Measurements from ENCODE around the gene ZNF618. TPM values are rescaled to one million over a fixed set of nuclear protein-coding genes. Genes with fewer than 3 reads are reported as not detected.

ZNF618 gene
- total and polyA plus RNA-seq, 2 experiments from 2014 or later, result 10.2 to 14.0 TPM

DNA sequence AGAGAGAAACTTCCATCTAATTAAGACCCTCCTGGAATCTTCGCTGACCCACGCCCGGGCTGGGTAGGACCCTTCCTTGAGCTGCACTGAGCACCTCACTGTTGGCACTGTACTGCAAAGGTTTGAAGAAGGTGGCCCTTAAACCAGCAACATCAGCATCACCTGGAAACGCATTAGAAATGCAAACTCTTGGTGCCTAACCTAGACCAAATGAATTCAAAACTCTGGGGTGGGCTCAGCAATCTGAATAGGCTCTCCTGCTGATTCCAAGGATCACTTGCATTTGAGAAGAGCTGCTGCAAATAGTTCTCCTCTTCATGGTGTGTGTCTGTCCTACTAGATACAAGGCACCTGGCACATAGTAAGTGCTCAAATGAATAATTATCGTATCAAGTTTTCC is 2.7 kb upstream of the ZNF618 start:
- H3K4me2 ChIP-seq, result no peak overlapping the region

DNA sequence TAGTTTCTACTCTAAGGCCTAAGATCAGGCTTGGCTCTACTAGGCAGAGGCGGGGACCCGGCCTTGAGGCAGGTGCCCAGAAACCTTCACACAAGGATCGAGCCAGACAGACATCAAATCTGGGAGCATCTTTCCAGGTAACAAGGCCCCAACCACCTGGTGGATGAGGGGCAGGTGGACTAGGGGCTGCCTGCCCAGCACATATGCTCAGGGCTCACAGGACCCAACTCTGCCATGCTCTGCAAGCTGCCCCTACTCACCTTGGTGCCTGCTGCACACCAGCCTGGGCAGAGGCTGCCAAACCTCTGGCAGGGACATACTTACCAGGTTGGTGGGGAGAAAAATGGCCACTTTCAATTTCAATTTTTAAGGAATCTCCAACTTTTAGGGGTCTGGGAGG is 2.2 kb upstream of the ZNF618 start:
- Histone ChIP-seq H2AFZ (no peak overlapping the region), H3K4me3 (no peak overlapping the region), H3K79me2 (peaks cover 21% of the 10 kb centered on the region), H4K20me1 (ENCODE audit: insufficient read depth, poor library complexity, severe bottlenecking) (no peaks in the 10 kb centered on the region), H3K27me3 (no peaks in the 10 kb centered on the region), H3K36me3 (replicated peaks; ENCODE audit: insufficient read depth, low read depth) (no peaks in the 10 kb centered on the region), H3K9me3 (ENCODE audit: low read depth) (no peaks in the 10 kb centered on the region), H3K9me2 (replicated peaks; ENCODE audit: insufficient read depth) (no peaks in the 10 kb centered on the region), H3K27ac (no peak overlapping the region), H3K4me1 (ENCODE audit: insufficient read depth) (peaks cover 8% of the 10 kb centered on the region), H3K4me2 (no peak overlapping the region)
- no peak for DNase-seq (ENCODE audit: low spot score)
- TF ChIP-seq, protein P1, sequence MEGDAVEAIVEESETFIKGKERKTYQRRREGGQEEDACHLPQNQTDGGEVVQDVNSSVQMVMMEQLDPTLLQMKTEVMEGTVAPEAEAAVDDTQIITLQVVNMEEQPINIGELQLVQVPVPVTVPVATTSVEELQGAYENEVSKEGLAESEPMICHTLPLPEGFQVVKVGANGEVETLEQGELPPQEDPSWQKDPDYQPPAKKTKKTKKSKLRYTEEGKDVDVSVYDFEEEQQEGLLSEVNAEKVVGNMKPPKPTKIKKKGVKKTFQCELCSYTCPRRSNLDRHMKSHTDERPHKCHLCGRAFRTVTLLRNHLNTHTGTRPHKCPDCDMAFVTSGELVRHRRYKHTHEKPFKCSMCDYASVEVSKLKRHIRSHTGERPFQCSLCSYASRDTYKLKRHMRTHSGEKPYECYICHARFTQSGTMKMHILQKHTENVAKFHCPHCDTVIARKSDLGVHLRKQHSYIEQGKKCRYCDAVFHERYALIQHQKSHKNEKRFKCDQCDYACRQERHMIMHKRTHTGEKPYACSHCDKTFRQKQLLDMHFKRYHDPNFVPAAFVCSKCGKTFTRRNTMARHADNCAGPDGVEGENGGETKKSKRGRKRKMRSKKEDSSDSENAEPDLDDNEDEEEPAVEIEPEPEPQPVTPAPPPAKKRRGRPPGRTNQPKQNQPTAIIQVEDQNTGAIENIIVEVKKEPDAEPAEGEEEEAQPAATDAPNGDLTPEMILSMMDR (IDR thresholded peaks at IDR 0.05; ENCODE audit: poor library complexity), result no peak
- TF ChIP-seq EZH2 (IDR thresholded peaks at IDR 0.05; ENCODE audit: borderline replicate concordance) (no peak), EZH2phosphoT487 (IDR thresholded peaks at IDR 0.05; ENCODE audit: low read depth, severe bottlenecking, unreplicated experiment) (no peak)
- 94% methylated on average over 3 of the region's 3 CpGs for WGBS (ENCODE audit: low lambda C conversion rate, missing lambda C conversion rate)

More for the DNA sequence above, 2.7 kb upstream of the ZNF618 start:
- Histone ChIP-seq H3K36me3 (replicated peaks; ENCODE audit: insufficient read depth, low read depth) (no peaks in the 10 kb centered on the region), H2AFZ (no peak overlapping the region), H4K20me1 (ENCODE audit: insufficient read depth, poor library complexity, severe bottlenecking) (no peaks in the 10 kb centered on the region), H3K4me3 (no peak overlapping the region), H3K4me1 (ENCODE audit: insufficient read depth) (peaks cover 8% of the 10 kb centered on the region), H3K9me3 (ENCODE audit: low read depth) (no peaks in the 10 kb centered on the region), H3K9me2 (replicated peaks; ENCODE audit: insufficient read depth) (no peaks in the 10 kb centered on the region), H3K27me3 (no peaks in the 10 kb centered on the region), H3K79me2 (peaks cover 16% of the 10 kb centered on the region), H3K27ac (no peak overlapping the region)
- DNase-seq (ENCODE audit: low spot score), result no peak
- WGBS (ENCODE audit: low lambda C conversion rate, missing lambda C conversion rate), result 88% methylated on average over 5 of the region's 5 CpGs
- TF ChIP-seq EZH2phosphoT487 (IDR thresholded peaks at IDR 0.05; ENCODE audit: low read depth, severe bottlenecking, unreplicated experiment) (no peak), EZH2 (IDR thresholded peaks at IDR 0.05; ENCODE audit: borderline replicate concordance) (no peak)
- TF ChIP-seq, protein P1 (IDR thresholded peaks at IDR 0.05; ENCODE audit: poor library complexity), result no peak

DNA sequence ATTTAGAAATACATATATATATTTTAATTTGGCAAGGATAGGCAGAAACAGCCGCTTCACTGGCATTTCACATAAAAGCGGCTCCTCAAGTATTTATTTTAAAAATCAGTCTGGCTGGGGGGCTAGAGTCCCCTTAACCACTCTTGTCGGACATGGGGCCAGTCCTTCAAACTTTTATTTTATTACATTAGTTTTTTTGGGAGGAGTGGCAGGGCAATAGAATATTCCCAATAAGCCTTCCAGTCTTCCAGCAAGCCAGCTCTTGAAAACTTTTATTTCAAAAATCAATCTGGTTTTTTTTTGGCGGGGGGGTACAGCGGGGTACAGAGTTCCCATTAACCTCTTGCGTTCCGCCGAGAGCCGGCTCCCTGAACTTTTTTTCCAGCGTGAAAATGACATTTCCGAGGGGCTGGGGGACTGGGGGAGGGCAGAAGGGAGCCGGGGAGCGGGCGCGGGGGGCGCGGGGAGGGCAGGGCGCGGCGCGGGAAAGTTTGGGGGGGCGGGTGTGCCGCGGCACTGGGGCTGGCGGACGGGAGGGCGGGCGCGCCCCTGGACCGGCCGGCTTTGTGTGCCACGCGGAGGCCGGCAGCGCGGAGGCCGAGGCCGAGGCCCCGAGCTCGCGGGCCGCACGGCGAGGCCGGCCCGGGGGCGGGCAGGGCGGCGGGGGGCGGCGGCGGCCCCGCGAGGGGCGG is 504 bp upstream of the ZNF618 start:
- H3K4me2 ChIP-seq, result peak overlapping the region; percentile 76
- peak; percentile 55 for DNase-seq (ENCODE audit: low spot score)
- peak overlapping the region; percentile 40 for H2AFZ ChIP-seq
- WGBS (ENCODE audit: low lambda C conversion rate, missing lambda C conversion rate), result 16% methylated on average over 8 of the region's 55 CpGs
- no peaks in the 10 kb centered on the region for H3K9me2 ChIP-seq (replicated peaks; ENCODE audit: insufficient read depth)
- H3K9me3 ChIP-seq (ENCODE audit: low read depth), result no peaks in the 10 kb centered on the region
- no peak for TF ChIP-seq EZH2phosphoT487 (IDR thresholded peaks at IDR 0.05; ENCODE audit: low read depth, severe bottlenecking, unreplicated experiment)
- peaks cover 38% of the 10 kb centered on the region for H3K79me2 ChIP-seq
- H4K20me1 ChIP-seq (ENCODE audit: insufficient read depth, poor library complexity, severe bottlenecking), result no peaks in the 10 kb centered on the region
- H3K4me3 ChIP-seq, result peak overlapping the region; percentile 21
- H3K27me3 ChIP-seq, result no peaks in the 10 kb centered on the region
- no peak overlapping the region for H3K27ac ChIP-seq
- no peaks in the 10 kb centered on the region for H3K36me3 ChIP-seq (replicated peaks; ENCODE audit: insufficient read depth, low read depth)
- H3K4me1 ChIP-seq (ENCODE audit: insufficient read depth), result peaks cover 8% of the 10 kb centered on the region

DNA sequence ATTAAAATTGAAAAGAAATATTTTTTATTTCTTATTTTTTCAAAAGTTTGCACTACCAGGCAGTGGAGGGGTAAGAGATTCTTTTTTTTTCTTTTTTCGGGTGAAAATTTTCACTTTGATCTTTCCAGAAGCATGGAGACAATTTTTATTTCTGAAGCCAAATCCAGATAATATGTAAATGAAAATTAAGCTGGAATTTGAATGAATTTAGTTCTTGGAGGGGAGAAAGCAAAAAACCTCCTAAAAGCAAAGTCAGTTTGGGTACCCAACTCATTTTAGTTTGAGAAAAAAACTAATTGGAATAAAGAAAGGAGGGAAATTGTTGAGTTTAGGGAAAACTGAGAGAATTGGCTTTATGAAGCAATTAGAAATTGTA is 872 bp downstream of the ZNF618 start:
- no peak overlapping the region for H3K27ac ChIP-seq
- H3K27me3 ChIP-seq, result no peaks in the 10 kb centered on the region
- 0% methylated on average over 1 of the region's 1 CpG for WGBS (ENCODE audit: low lambda C conversion rate, missing lambda C conversion rate)
- TF ChIP-seq EZH2 (IDR thresholded peaks at IDR 0.05; ENCODE audit: borderline replicate concordance) (no peak), EZH2phosphoT487 (IDR thresholded peaks at IDR 0.05; ENCODE audit: low read depth, severe bottlenecking, unreplicated experiment) (no peak)
- TF ChIP-seq, protein P1 (IDR thresholded peaks at IDR 0.05; ENCODE audit: poor library complexity), result no peak
- peaks cover 8% of the 10 kb centered on the region for H4K20me1 ChIP-seq (ENCODE audit: insufficient read depth, poor library complexity, severe bottlenecking)
- peak overlapping the region; percentile 77 for H3K4me2 ChIP-seq
- H2AFZ ChIP-seq, result no peak overlapping the region
- H3K36me3 ChIP-seq (replicated peaks; ENCODE audit: insufficient read depth, low read depth), result no peaks in the 10 kb centered on the region
- peaks cover 8% of the 10 kb centered on the region for H3K4me1 ChIP-seq (ENCODE audit: insufficient read depth)
- no peaks in the 10 kb centered on the region for H3K9me2 ChIP-seq (replicated peaks; ENCODE audit: insufficient read depth)
- peak overlapping the region; percentile 59 for H3K4me3 ChIP-seq
- H3K9me3 ChIP-seq (ENCODE audit: low read depth), result no peaks in the 10 kb centered on the region
- DNase-seq (ENCODE audit: low spot score), result no peak
- H3K79me2 ChIP-seq, result peaks cover 52% of the 10 kb centered on the region
